C4-2B (cell line): ENCODE data around the gene TOR1AIP2.
"Not testable (repeated sequence)": the region's sequence is repeated elsewhere in the genome, so short reads cannot be mapped to it uniquely, and the experiment has no call there.

ENCODE experiments used
- CTCF ChIP-seq: fragments of 450-650 bp; conservative IDR thresholded peaks from 2 replicates; pipeline ENCODE4 v1.5.1; 2017; ENCODE audit warnings: mild to moderate bottlenecking
- ZFX ChIP-seq: fragments of 450-650 bp; IDR thresholded peaks from 2 replicates; pipeline ENCODE4 v1.6.1; 2017

- not testable (repeated sequence) for TF ChIP-seq CTCF, ZFX
These were observed 73.2 kb downstream of the TOR1AIP2 start for GRCh38 chr1:179804417-179804816.
